Fibroblast of skin of scalp (primary cell): ENCODE results near the gene PPM1G. TPM values are rescaled to one million over a fixed set of nuclear protein-coding genes. Genes with fewer than 3 reads are reported as not detected.
"Not testable (repeated sequence)": the region's sequence is repeated elsewhere in the genome, so short reads cannot be mapped to it uniquely, and the experiment has no call there.

Experiments used
- DNase-seq: peaks from one replicate; pipeline ENCODE4 v3.0.0-alpha.2; 2013
- polyA plus RNA-seq, 2 experiments: library from polyadenylated mRNA; unstranded; fragments of 120-200 nt; gene quantifications; one replicate each; pipeline ENCODE4 v1.2.1, GENCODE V29; 2013; ENCODE audit not compliant: insufficient read length in 2 of 2

Gene PPM1G
- polyA plus RNA-seq (2013, experiment 1 of 2; ENCODE audit: insufficient read length) = 73.2 TPM
- 74.9 TPM for polyA plus RNA-seq (2013, experiment 2 of 2; ENCODE audit: insufficient read length)

- peak; percentile 92 for DNase-seq
These were observed at the start of gene PPM1G for GRCh38 chr2:27409321-27410073. Gene PPM1G (minus strand): TSS chr2:27409591. CDS start chr2:27409422, 169 bp downstream.

- no peak for DNase-seq
These were observed 44.6 kb upstream of the PPM1G start for GRCh38 chr2:27453968-27454367.

GRCh38 chr2:27451095-27451494, 41.7 kb upstream of the PPM1G start:
- no peak for DNase-seq

- DNase-seq = no peak
These were observed 39.0 kb upstream of the PPM1G start for GRCh38 chr2:27448381-27448780.

- DNase-seq = no peak
These were observed 36.7 kb upstream of the PPM1G start for GRCh38 chr2:27446057-27446456.

- DNase-seq = no peak
These were observed 36.2 kb upstream of the PPM1G start for GRCh38 chr2:27445615-27446014.

GRCh38 chr2:27445155-27445554, 35.8 kb upstream of the PPM1G start:
- DNase-seq = no peak

- no peak for DNase-seq
These were observed 33.5 kb upstream of the PPM1G start for GRCh38 chr2:27442920-27443282.

GRCh38 chr2:27441958-27442919, 32.8 kb upstream of the PPM1G start, which contains the start of gene KRTCAP3:
Gene KRTCAP3 (plus strand): TSS chr2:27442381. CDS start chr2:27442413, 32 bp downstream.
- DNase-seq = no peak

GRCh38 chr2:27441226-27441926, 32.0 kb upstream of the PPM1G start:
- DNase-seq = no peak

GRCh38 chr2:27435628-27436027, 26.2 kb upstream of the PPM1G start:
- no peak for DNase-seq

GRCh38 chr2:27431395-27431794, 22.0 kb upstream of the PPM1G start:
- DNase-seq = peak; percentile 17

GRCh38 chr2:27428978-27429541, 19.7 kb upstream of the PPM1G start:
- DNase-seq = peak; percentile 85

GRCh38 chr2:27428213-27428977, 19.0 kb upstream of the PPM1G start, which contains the start of gene NRBP1:
Gene NRBP1 (plus strand): TSS chr2:27428631. CDS start chr2:27433274, 4,643 bp downstream.
- peak; percentile 89 for DNase-seq

GRCh38 chr2:27427863-27428212, 18.4 kb upstream of the PPM1G start:
- DNase-seq = no peak

- DNase-seq = not testable (repeated sequence)
These were observed 15.6 kb upstream of the PPM1G start for GRCh38 chr2:27425039-27425438.

GRCh38 chr2:27422958-27423357, 13.6 kb upstream of the PPM1G start:
- DNase-seq = no peak

- DNase-seq = no peak
These were observed 12.4 kb upstream of the PPM1G start for GRCh38 chr2:27421660-27422250.

- DNase-seq = no peak
These were observed 11.6 kb upstream of the PPM1G start for GRCh38 chr2:27420996-27421395.

- no peak for DNase-seq
These were observed 6.8 kb upstream of the PPM1G start for GRCh38 chr2:27416151-27416550.
